HG02938 (cell line): ENCODE data around the gene SCD5.
A peak's percentile ranks its signal among the peaks of the same experiment; 100 is the strongest.

Source experiments
- ATAC-seq: cut with Tn5 transposase; IDR thresholded peaks from one replicate; pipeline ENCODE4 v1.9.1; 2021; ENCODE audit warnings: mild to moderate bottlenecking, moderate library complexity; ENCODE audit not compliant: unreplicated experiment

SCD5 gene

DNA sequence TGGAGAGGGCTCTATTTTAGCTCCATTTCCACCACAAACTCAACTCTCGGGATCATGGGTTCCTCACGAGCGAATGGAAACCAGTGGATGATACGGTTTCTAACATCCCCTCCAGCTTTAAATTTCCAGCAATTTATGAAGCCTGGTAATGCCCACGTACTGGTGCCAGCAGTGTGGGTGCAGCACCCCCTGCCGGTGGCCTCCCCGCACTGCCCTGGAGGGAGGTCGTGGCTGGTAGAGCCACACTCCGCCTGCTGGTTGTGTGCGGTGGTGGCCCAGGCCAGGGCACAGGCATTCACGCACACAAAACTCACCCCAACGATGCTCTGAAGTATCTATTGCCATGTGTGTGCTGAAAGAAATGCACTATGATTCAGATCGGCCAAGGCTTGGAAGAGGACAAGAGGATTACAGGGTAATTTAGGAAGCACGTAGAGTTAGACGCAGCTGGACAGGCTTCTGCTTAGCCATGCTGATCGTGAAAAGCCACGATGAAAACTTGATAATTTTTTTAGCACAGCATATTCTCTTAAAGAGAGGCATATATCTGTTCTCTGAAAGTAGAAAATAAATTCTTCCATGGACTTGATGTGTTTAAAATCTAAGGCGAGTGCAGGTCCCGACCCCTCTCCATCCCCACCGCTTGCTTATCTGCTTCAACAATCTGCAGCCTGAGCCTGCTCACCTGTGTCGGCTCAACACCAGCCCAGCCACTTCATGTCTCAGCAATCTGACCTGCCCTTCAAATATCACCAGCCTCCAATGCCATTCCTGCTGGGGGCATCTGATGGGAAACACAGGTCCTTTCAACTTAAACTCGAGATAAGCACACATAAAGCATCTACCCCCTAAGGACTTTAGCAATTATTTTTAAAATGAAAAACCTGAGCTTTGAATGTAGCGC, 59.1 kb downstream of the SCD5 start:
- ATAC-seq, result peak; percentile 93

DNA sequence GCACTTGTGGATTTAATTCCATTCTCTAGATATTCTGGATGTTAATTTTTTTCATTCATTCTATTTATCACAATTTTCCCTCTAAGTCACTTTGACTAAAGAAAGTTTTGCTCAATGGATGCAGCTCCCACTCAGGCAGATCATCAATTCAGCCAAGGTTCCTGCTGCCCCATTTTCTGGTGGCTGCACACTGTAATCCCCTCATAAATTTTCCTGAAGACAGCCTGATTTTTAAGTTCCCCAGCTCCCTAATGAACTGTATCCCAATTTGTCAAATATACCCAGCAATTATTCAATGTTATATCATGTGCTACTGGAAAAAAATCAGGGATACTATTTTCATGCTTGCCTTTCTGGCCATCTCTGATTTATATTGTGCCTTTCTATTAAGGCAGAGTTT, 61.2 kb downstream of the SCD5 start:
- ATAC-seq, result no peak

DNA sequence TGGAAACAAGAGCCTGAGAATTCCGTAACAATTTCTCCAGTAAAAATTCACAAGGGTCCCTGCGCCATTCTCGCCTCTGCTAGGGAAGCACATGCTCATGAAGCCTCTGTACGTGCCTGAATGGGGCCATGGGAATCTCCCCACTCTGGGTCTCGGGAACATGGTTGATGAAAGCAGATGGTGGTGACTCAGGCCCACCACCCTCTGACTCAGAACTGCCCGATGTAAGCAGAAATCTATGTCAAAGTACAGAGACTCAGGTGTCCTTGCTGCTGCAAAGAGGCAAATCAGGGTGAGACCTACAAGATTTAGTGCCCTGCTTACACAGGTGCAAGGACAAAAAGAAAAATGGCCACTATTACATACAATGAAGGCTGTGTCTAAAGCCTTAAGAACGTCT, 65.0 kb downstream of the SCD5 start:
- no peak for ATAC-seq

DNA sequence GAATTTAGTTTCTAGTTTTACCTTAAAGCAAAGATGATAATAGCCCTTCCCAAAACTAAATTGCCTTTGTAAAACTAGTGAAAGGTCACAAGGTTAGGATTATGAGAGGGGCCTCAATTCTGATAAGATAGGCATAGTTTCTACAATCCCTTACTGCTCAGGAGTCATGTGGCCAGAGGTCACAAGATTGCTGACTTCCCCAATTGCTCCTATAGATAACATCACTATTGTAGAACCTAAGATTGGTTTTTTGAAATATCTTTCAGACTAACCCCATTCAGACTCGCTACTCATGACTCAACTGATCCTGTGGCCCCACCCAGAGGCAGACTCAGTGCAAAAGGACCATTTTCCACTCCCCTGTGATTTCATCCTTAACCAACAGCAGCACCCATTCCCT, 70.3 kb downstream of the SCD5 start:
- ATAC-seq, result no peak

DNA sequence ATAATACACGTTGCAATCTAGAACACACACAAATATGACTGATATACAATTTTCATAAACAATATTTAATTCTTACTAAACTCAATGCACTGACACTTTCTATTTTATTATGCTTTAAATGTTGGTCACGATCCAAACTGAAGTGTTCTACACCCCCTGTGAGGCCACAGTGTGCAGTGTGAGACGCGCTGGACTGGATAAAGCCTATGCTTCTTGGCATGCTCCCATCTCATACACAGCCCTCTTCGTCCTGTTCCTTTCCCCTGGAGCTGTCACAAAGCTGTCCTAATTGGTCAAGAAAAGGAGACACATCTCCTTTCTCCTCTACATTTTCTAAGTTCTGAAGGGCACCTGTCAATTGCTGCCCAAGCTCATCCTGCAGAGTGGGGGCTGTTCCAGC, 72.0 kb downstream of the SCD5 start:
- no peak for ATAC-seq

DNA sequence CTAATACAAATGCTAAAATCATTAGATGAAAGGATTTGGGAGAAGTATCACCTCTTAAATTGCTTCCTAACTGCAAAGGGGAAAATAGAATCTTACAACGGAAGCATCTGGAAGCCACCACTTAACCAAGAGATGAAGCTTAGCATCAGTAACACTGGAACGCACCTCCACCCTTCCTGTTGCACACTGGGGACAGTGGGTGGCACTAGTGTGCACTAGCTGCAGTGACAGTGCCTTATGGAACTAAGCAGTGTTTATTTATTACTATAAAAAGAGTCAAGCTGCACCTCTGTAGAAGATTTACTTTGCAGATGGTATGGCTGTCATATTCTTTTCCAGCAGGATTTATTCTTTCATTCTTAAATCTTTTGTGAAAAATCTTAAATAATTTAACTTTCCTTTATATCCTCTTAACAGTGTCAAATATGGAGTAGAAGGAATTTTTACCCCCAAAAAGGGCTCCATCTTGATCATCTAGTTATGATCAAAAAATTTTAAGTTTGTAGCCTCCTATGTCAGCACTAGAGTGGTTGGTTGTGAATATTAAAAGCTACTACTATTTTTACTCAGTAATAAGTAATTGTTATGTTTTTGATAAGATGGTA, 76.7 kb downstream of the SCD5 start:
- no peak for ATAC-seq

DNA sequence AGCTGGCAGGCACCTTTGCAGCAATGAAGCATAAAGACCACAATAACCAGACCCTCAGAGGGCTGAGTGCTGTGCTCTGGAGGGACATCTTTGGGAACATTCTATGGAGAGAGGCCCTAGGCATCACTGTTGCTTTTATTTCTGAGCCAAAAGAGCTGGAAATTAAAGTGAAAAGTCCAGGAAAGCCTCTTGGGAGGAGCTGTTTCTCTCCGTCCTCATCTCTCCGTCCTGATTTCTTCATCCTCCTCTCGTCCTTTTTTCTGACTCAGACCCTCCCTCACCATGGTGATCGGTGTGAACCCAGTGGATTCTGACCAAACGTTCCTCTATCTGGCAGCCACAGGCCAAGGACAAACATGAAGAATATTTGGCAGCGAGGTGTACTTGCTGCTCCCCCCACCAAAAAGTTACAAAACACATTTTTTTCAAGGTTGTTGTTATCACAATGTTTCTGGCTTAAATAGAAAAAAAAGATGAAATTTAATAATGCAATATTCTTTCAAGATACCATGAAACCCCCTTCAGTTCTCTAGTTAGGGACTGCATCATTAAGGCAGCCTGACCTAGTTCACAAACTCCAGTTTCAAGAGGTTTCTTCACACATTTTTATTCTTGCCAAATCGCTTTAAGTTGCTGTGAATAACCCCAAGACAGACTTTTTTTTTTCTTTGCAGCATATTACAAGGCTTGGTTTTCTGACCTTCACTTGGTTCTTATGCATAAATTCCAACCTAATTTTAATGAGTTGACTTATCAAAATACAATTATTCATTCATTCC, 80.2 kb downstream of the SCD5 start:
- no peak for ATAC-seq

DNA sequence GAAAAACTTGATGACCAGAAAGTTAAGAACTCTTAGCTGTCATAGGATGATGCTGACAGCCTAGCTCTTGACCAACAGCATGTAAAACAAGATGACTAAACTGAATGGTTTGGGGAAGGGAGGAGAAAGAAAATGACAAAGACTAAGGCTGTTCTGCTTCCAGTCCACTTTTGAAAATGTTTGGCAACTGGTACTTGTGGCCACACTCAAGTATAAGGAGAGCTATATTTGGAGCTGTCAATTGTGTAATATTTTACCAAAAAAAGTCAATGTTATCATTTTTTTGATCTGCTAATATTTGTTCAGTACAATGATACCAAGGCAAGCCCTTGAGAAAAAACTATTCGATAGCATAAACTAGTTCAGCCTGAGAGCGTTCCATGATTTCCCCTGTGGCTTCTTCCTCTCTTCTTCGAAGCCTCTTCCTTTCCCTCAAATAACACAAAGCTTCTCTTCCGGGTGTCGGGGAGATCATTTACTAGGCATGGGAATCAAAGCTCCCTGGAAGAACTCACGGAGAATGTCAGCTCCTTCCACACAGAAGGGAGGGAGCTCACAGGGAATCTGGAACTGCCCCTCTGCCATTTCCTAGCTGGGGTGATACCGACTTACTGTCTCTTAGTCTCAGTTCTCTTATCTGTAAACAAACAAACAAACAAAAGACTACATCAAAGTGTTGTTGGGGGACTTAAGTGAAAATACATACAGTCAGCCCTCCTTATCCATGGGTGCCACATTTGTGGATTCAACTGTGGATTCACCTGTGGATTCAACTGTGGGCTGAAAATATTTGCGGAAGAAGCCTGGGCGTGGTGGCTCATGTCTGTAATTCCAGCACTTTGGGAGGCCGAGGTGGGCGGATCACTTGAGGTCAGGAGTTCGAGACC, 82.6 kb downstream of the SCD5 start:
- ATAC-seq, result no peak

DNA sequence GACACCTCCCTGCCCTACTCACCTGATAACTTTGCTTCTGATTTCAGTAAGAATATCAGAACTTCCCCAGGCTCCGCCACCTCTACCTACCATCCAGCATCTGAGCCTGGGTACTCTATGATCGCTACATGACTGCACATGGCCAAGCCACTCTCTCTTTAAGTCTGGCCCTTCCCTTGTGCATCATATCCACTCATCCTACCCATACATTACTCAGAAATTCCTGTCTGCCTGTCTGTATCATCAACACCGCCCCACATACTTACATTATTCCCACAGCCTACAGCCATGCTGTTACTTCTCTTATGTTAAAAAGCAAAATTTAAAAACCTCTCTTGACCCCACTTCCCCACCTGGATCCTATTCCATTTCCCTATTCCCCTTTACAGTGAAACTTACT, 84.7 kb downstream of the SCD5 start:
- ATAC-seq, result no peak

DNA sequence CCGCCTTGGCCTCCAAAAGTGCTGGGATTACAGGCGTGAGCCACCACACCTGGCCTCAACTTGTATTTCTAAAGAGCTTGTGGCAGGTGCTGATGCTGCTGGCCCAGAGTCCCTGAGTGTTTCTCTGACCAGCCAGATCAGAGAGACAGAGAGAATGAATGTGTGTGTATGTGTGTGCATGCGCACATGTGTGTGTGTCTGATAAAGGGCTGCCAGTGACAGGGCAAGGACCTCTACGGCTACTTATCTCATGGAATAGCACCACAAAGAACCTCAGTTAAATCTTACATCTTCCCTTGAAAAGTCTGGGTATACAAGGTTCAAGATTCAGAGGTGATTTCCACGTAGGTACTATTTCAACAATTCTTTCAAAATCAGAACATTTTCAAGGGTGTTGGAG, 86.0 kb downstream of the SCD5 start:
- ATAC-seq, result no peak

DNA sequence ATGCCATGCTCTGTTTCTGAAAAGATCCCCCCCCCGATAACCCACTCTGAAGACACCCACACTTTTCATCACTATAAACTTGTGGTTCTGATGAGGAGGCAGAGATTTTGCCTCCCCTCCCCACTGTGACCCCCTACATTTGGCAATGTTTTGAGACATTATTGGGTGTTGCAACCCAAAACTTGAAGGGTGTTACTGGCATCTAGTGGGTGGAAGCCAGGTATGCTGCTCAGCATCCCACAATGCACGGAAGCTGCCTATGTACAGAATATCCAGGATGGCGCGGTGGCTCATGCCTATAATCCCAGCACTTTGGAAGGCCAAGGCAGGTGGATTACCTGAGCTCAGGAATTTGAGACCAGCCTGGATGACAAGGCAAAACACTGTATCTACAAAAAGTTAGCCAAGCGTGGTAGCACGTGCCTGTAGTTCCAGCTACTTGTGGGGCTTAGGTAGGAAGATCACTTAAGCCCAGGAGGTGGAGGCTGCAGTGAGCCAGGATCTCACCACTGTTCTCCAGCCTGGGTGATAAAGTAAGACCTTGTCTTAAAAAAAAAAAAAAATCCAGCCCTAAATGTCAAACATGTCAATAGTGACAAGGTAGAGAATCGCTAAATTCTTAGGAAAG, 87.3 kb downstream of the SCD5 start:
- no peak for ATAC-seq

DNA sequence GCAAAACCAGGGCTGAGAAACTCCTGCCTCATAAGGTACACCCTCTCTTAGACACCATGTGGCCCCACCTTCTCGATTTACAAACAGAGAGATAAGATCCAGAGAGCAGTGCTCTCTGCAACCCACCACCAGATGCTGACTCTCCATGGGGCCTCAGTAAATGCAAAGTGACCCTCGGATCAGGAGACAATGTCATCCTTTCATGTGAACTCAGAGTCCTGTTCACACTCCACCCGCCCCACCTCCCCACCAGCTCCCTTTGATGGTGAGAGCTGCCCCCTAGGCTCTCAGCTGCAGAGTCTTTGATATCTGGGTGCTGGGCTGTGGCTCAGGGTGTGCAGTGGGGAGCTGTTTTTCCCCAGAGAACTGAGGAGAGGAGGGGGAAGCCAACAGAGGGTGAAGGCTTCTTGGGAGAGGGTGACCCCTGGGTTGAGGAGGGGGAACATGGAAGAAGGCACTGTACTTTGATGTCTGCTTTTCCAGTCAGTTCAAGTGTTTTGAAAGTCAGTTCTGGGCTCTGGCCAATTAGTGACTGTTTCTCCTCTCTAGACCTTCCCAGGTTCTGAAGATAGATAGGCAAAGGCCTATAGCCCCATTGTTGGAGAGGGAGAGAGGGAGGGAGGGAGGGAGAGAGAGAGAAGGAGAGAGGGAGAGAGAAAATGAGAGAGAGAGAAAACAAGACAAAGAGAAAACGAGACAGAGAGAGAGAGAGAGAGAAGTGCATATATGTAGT, 88.2 kb downstream of the SCD5 start:
- ATAC-seq, result no peak

DNA sequence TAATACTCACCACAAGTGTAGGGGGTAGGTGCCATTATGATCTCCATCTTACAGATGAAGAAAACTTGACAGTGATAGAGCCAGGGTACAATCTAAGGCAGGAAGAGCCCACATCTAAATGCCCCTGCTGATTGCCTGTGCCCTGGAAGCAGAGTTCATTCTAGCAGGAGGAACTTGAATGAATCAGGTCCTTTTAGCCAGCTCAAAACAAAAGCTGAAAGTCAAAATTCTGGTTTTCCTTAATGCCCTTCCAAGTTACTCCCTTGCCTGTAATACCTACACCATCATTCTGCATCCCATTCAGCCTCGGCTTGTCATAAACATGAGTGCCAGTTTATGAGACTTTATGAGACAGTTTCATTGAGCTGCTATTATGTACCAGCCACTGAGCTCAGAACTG, 89.6 kb downstream of the SCD5 start:
- no peak for ATAC-seq

DNA sequence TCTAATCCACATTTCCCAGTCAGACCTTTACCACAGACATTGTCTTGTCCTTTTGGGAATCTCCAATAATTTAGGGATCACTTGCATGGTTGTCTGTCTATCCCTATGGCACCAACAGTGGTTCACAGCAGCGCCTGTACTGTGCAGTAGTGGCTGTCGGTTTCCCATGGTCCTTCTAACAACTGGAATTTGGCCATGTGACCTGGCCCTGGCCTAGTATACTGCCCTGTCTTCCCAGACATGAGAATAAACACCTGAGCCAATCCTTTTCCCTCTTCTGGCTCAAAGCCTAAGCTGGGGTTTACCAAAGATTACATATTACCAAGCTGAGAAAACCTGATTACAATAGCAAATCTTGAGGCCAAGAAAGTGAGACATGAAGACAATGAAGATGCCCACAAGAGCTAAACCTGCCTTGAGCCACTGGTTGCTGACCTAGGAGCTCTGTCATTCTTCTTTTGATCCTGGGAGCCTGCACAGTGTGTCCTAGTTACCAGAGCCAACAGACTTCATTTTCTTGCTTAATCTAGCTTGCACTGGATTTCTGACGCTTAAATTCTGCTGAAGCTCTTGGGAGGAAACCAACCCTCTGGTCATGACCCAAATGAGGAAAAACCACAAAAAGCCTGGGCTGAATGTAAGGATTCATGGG, 92.1 kb downstream of the SCD5 start:
- no peak for ATAC-seq

DNA sequence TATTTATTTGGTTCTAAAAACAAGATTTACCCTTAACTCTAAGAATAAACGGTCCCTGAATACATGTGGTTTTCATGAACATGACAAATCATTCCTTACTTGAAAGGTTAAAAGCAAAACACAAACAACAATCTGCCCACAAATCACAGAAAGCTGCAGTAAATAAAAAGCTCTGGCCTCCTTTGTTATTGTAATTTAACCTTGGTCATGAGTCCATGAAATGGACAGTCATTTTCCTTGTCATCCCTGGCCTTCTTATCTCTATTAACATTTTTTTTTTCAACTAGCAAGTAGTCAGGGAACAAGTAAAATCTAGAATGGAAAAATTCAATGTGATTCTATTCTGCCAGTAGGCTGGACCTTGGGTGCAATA, 92.7 kb downstream of the SCD5 start:
- ATAC-seq, result no peak

DNA sequence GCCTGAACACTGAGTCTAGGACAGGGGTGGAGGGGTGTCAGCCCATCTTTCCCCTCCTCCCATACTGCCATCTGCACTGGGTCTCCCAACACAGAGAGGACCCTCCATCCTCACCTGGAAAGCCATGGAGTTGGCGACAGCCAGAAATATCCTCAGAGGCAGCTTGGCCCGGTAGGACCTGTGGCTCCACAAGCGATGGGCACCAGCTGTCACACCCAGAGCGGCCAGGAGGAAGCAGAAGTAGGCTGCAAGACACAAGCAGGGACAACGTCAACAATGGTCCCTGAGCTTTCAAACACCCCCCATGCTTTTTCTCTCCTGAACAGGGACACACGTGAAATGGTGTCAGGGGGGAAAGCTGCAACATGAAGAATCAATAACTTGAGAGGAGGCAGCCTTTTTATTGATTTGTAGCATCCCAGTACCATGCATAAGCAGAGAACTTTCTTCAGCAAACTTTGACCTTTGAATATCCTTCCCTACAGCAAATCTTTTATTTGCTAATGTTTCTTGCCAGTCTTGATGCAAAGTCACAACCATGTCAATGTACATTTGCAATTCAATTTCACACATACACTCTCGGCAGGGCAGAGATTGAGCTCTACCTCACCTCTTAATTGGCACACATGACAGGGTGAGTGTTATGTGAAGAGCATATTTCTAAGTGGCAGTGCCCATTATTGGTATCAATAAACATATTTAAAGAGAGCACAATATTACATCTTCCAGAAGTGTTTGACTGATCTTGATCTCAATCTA, 93.2 kb downstream of the SCD5 start:
- ATAC-seq, result no peak

DNA sequence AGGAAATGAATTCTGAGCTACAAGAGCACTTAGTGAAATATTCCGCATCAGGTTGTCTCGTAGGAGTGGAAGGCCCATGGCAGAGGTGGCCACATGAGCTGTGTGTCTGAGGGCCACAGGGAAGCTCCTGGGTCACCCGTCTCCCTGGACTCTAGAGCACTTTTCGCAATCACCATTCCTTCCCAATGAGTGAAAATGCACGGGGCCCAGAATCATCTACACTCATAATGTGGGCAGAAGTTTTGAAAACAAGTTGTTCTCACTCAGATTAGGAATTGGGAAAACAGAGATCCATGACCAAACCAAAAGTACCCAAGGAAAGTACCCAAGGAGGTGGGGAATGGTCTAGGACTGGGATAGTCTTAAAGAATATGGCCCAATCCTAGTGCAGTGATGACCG, 94.4 kb downstream of the SCD5 start:
- ATAC-seq, result no peak

DNA sequence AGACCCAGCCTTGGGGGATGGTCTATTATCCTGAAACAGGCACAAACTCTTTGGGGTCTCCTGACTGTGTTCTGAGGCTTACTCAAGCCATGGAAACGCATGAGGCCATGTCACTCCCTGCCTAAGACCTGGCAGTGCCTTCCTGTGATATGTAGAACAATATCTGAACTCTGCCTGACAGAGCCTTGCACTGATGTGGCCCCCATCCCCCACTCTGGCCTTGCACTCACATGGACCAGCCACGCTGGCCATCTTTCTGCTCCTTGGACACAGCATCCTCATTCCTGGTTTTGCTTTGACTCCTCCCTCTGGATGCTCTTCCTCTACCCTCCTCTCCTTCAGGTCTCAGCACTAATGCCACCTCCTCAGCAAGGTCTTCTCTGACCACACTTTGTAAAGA, 100.2 kb downstream of the SCD5 start:
- ATAC-seq, result no peak

DNA sequence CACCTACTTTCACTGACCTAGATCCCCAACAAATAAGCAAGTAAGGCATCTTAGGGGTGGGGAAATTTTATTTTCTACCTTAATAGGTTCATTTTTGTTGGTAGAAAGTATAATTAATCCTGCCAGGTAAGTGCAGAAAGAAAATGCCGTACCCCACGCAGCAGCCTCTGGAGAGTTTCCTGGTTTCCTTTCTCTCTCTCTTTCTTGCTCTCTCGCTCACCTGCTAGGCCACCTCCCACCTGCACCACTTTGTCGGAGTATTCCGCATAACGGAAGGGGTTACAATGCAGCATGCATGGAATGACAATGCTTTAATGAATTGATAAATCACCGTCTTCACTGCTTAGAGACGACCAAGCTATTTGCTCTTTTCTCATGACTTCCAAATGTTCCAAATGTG, 101.0 kb downstream of the SCD5 start:
- no peak for ATAC-seq
